ENCODE measurements around the gene PINLYP. TPM values are rescaled to one million over a fixed set of nuclear protein-coding genes. Genes with fewer than 3 reads are reported as not detected.
A peak's percentile ranks its signal among the peaks of the same experiment; 100 is the strongest.
"Not testable (repeated sequence)": the region's sequence is repeated elsewhere in the genome, so short reads cannot be mapped to it uniquely, and the experiment has no call there.

PINLYP gene
- polyA plus RNA-seq, 1 donor = 16.4 TPM

- no peaks in the 10 kb centered on the region for H3K27me3 ChIP-seq (ENCODE audit: control insufficient read depth, insufficient read depth, low read length)
- H3K9me3 ChIP-seq (ENCODE audit: control insufficient read depth, low read depth, low read length) = no peaks in the 10 kb centered on the region
- DNase-seq = no peak
- WGBS (ENCODE audit: insufficient coverage, low lambda C conversion rate) = no CpG with 5 or more reads among the region's 17 CpGs
- H3K4me1 ChIP-seq (ENCODE audit: control insufficient read depth, insufficient read depth, low read length) = peaks cover 4% of the 10 kb centered on the region
- H3K27ac ChIP-seq (ENCODE audit: low read length) = peak overlapping the region; percentile 15
- H3K4me3 ChIP-seq (ENCODE audit: low read length) = peak overlapping the region; percentile 59
- peaks cover 9% of the 10 kb centered on the region for H3K36me3 ChIP-seq (ENCODE audit: control insufficient read depth, insufficient read depth, low read length)
These were observed 41.2 kb upstream of the PINLYP start for GRCh38 chr19:43534305-43534815.

DNA sequence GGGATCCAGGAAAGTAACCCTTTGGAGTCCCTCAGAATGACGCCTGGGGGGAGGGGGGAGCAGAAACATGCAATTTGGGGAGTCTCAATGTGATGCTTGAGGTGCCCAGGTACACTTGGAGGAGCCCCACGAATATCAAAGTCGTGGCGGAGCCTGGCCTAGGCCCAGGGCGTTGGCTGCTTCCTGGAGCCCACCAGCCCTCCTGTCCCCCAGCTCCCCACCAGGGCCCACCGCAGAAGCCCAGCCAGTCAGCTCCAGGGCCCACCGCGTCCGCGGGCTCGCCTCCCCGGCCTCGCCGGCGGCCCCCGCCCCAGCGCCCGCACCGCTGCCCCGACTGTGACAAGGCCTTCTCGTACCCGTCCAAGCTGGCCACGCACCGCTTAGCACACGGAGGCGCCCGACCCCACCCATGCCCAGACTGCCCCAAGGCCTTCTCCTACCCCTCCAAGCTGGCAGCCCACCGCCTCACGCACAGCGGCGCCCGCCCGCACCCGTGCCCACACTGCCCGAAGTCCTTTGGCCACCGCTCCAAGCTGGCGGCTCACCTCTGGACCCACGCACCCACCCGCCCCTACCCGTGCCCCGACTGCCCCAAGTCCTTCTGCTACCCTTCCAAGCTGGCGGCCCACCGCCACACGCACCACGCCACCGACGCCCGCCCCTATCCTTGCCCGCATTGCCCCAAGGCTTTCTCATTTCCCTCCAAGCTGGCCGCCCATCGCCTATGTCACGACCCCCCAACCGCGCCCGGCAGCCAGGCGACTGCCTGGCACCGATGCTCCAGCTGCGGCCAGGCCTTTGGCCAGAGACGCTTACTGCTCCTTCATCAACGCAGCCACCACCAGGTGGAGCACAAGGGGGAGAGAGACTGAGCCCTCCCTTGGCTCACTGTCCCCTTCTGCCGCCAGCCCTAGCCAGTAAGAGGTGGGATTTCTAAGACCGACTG, 40.5 kb upstream of the PINLYP start:
- H3K36me3 ChIP-seq (ENCODE audit: control insufficient read depth, insufficient read depth, low read length) = peaks cover 11% of the 10 kb centered on the region
- WGBS (ENCODE audit: insufficient coverage, low lambda C conversion rate) = no CpG with 5 or more reads among the region's 62 CpGs
- H3K9me3 ChIP-seq (ENCODE audit: control insufficient read depth, low read depth, low read length) = no peaks in the 10 kb centered on the region
- peaks cover 4% of the 10 kb centered on the region for H3K4me1 ChIP-seq (ENCODE audit: control insufficient read depth, insufficient read depth, low read length)
- no peak overlapping the region for H3K27ac ChIP-seq (ENCODE audit: low read length)
- no peaks in the 10 kb centered on the region for H3K27me3 ChIP-seq (ENCODE audit: control insufficient read depth, insufficient read depth, low read length)
- peak; percentile 42 to 59 for DNase-seq
- no peak overlapping the region for H3K4me3 ChIP-seq (ENCODE audit: low read length)

- H3K27me3 ChIP-seq (ENCODE audit: control insufficient read depth, insufficient read depth, low read length) = no peaks in the 10 kb centered on the region
- no peaks in the 10 kb centered on the region for H3K9me3 ChIP-seq (ENCODE audit: control insufficient read depth, low read depth, low read length)
- no peak overlapping the region for H3K27ac ChIP-seq (ENCODE audit: low read length)
- H3K4me3 ChIP-seq (ENCODE audit: low read length) = no peak overlapping the region
- H3K36me3 ChIP-seq (ENCODE audit: control insufficient read depth, insufficient read depth, low read length) = peaks cover 39% of the 10 kb centered on the region
- no peak for DNase-seq
- H3K4me1 ChIP-seq (ENCODE audit: control insufficient read depth, insufficient read depth, low read length) = peaks cover 4% of the 10 kb centered on the region
These were observed 36.7 kb upstream of the PINLYP start for GRCh38 chr19:43538922-43539321.

DNA sequence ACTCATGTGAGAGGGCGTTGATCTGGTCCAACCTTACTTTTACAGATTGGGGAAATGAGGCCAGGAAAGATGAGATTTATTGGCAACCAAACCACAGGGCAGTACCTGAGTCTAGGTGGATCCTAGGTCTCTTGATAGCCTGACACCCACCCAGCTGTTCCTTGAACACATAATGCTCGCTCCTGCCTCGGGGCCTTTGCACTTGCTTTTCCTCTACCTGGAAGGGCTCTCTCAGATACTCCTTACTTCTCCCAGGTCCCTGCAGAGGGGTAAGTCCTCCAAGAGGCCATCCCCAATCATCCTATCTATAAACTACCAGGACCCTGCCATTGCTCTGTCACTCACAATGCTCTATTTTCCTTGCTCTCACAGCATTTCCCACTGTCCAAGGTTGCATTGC, 35.2 kb upstream of the PINLYP start:
- Histone ChIP-seq H3K27me3 (ENCODE audit: control insufficient read depth, insufficient read depth, low read length) (no peaks in the 10 kb centered on the region), H3K4me3 (ENCODE audit: low read length) (no peak overlapping the region), H3K9me3 (ENCODE audit: control insufficient read depth, low read depth, low read length) (no peaks in the 10 kb centered on the region), H3K4me1 (ENCODE audit: control insufficient read depth, insufficient read depth, low read length) (no peaks in the 10 kb centered on the region), H3K27ac (ENCODE audit: low read length) (no peak overlapping the region), H3K36me3 (ENCODE audit: control insufficient read depth, insufficient read depth, low read length) (peaks cover 50% of the 10 kb centered on the region)
- DNase-seq = no peak
- WGBS (ENCODE audit: insufficient coverage, low lambda C conversion rate) = no CpG with 5 or more reads among the region's 3 CpGs

DNA sequence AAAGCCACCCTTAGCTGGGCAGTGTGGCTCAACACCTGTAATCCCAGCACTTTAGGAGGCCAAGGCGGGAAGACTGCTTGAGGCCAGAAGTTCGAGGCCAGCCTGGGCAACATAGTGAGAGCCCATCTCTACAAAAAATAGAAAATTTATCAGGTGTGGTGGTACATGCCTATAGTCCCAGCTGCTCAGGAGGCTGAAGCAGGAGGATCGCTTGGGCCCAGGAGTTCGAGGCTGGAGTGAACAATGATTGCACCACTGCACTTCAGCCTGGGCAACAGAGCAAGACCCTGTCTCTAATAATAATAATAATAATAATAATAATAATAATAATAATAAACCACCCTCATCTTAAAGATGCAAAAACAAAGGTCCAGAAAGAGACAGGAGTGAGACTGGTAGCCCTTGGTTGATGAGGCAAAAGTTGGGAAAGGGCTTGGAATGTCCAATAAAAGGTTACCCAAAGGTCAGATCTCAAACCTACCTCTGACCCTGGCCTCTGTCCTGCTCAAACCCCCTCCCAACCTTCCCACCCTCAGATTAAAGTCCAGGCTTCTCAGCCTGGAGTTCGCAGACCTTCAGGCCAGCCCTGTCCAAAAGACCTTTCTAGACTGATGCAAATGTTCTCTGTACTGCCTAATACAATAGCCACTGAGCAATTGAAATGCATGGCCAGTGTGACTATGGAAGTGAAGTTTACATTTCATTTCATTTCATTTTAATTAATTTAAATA, 33.5 kb upstream of the PINLYP start:
- no peak overlapping the region for H3K27ac ChIP-seq (ENCODE audit: low read length)
- no peaks in the 10 kb centered on the region for H3K4me1 ChIP-seq (ENCODE audit: control insufficient read depth, insufficient read depth, low read length)
- H3K4me3 ChIP-seq (ENCODE audit: low read length) = no peak overlapping the region
- peaks cover 58% of the 10 kb centered on the region for H3K36me3 ChIP-seq (ENCODE audit: control insufficient read depth, insufficient read depth, low read length)
- no peaks in the 10 kb centered on the region for H3K9me3 ChIP-seq (ENCODE audit: control insufficient read depth, low read depth, low read length)
- H3K27me3 ChIP-seq (ENCODE audit: control insufficient read depth, insufficient read depth, low read length) = no peaks in the 10 kb centered on the region
- no peak for DNase-seq
- no CpG with 5 or more reads among the region's 5 CpGs for WGBS (ENCODE audit: insufficient coverage, low lambda C conversion rate)

DNA sequence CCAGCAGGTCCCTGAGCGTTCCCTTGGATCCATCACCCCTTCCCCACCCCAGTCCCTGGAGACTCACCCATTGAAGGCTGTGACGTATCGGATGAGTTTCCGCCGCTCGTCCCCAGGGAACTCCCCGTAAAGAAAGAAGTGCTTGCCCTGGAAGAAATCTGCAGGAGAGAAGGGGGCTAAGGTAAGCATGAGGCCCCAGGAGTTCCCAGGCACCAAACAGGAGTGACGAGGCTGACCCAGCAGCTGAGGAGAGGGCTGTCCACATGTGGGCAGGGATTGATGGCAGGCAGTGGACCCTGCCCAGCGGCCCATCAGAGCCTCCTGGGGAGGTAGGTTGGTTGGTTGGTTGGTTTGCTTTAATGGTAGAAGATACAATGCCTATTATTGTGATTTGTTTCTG, 31.5 kb upstream of the PINLYP start:
- no peak for DNase-seq
- no CpG with 5 or more reads among the region's 9 CpGs for WGBS (ENCODE audit: insufficient coverage, low lambda C conversion rate)
- Histone ChIP-seq H3K9me3 (ENCODE audit: control insufficient read depth, low read depth, low read length) (no peaks in the 10 kb centered on the region), H3K27me3 (ENCODE audit: control insufficient read depth, insufficient read depth, low read length) (no peaks in the 10 kb centered on the region), H3K4me1 (ENCODE audit: control insufficient read depth, insufficient read depth, low read length) (no peaks in the 10 kb centered on the region), H3K27ac (ENCODE audit: low read length) (no peak overlapping the region), H3K4me3 (ENCODE audit: low read length) (no peak overlapping the region), H3K36me3 (ENCODE audit: control insufficient read depth, insufficient read depth, low read length) (peaks cover 51% of the 10 kb centered on the region)

DNA sequence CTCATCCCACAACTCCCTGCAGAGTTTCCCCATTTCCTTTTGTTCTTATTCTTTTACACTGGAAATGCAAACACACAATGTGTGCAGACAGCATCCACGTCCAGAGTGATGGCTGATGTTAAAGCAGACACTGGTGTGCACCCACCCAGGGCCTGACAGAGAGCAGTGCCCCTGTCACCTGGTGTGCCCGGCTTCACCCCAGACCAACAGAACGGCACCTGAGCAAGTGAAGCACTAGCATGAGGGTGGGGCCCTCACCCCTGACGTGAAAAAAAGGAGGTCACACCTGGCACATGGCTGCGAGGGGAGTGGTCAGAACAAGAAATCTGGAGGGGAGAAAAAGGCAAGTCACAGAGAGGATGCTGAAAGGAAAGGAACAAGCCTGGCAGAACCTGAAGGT, 30.3 kb upstream of the PINLYP start:
- no peaks in the 10 kb centered on the region for H3K9me3 ChIP-seq (ENCODE audit: control insufficient read depth, low read depth, low read length)
- no peak overlapping the region for H3K27ac ChIP-seq (ENCODE audit: low read length)
- WGBS (ENCODE audit: insufficient coverage, low lambda C conversion rate) = 80% methylated on average over 1 of the region's 5 CpGs
- DNase-seq = no peak
- no peaks in the 10 kb centered on the region for H3K4me1 ChIP-seq (ENCODE audit: control insufficient read depth, insufficient read depth, low read length)
- no peaks in the 10 kb centered on the region for H3K27me3 ChIP-seq (ENCODE audit: control insufficient read depth, insufficient read depth, low read length)
- H3K36me3 ChIP-seq (ENCODE audit: control insufficient read depth, insufficient read depth, low read length) = peaks cover 53% of the 10 kb centered on the region
- no peak overlapping the region for H3K4me3 ChIP-seq (ENCODE audit: low read length)

DNA sequence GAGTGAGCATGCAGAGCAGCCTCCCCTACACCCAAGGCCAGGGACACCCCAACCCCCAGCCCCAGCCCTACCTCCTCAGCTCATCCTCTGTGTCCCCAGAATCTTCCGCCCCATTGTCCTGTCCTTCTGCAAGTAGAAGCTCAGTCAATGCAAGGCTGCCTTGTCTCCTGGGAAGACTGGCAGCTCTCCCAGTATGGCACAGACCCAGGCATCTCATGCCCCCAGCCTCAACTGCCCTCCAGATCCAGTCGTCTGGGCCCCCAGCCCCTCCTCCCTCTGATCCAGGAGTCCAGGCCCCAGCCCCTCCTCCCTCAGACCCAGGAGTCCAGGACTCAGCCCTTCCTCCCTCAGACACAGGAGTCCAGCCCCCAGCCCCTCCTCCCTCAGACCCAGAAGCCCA, 29.6 kb upstream of the PINLYP start:
- Histone ChIP-seq H3K36me3 (ENCODE audit: control insufficient read depth, insufficient read depth, low read length) (peaks cover 55% of the 10 kb centered on the region), H3K4me1 (ENCODE audit: control insufficient read depth, insufficient read depth, low read length) (no peaks in the 10 kb centered on the region), H3K4me3 (ENCODE audit: low read length) (no peak overlapping the region), H3K27me3 (ENCODE audit: control insufficient read depth, insufficient read depth, low read length) (no peaks in the 10 kb centered on the region), H3K9me3 (ENCODE audit: control insufficient read depth, low read depth, low read length) (no peaks in the 10 kb centered on the region), H3K27ac (ENCODE audit: low read length) (no peak overlapping the region)
- WGBS (ENCODE audit: insufficient coverage, low lambda C conversion rate) = no CpG with 5 or more reads among the region's 2 CpGs
- DNase-seq = no peak

DNA sequence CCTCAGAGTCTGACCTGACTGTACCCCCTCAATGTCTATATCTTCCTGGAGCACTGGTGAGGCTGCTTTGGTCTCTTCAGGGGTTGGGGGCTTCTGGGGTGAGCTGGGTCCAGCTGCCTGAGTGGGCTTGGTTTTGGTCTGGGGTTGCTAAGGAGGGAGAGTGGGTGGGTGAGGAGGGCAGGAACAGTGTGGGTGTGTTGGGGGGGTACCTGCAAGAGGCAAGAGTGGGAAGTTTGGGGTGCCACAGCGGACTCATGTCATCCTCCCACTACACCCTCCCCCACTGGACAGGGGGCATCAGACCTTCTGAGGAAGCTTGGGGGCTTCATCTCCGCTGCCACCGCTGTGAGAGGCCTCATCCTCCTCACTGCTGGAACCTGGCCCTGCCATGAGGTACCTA, 29.0 kb upstream of the PINLYP start:
- H3K36me3 ChIP-seq (ENCODE audit: control insufficient read depth, insufficient read depth, low read length) = peaks cover 57% of the 10 kb centered on the region
- DNase-seq = no peak
- H3K27me3 ChIP-seq (ENCODE audit: control insufficient read depth, insufficient read depth, low read length) = no peaks in the 10 kb centered on the region
- H3K4me3 ChIP-seq (ENCODE audit: low read length) = no peak overlapping the region
- no peaks in the 10 kb centered on the region for H3K9me3 ChIP-seq (ENCODE audit: control insufficient read depth, low read depth, low read length)
- H3K4me1 ChIP-seq (ENCODE audit: control insufficient read depth, insufficient read depth, low read length) = no peaks in the 10 kb centered on the region
- H3K27ac ChIP-seq (ENCODE audit: low read length) = no peak overlapping the region
- no CpG with 5 or more reads among the region's 3 CpGs for WGBS (ENCODE audit: insufficient coverage, low lambda C conversion rate)

GRCh38 chr19:43547926-43548325, 27.7 kb upstream of the PINLYP start:
- H3K4me3 ChIP-seq (ENCODE audit: low read length); DNase-seq; H3K27ac ChIP-seq (ENCODE audit: low read length); H3K27me3 ChIP-seq (ENCODE audit: control insufficient read depth, insufficient read depth, low read length); H3K9me3 ChIP-seq (ENCODE audit: control insufficient read depth, low read depth, low read length); H3K4me1 ChIP-seq (ENCODE audit: control insufficient read depth, insufficient read depth, low read length): not testable (repeated sequence)
- H3K36me3 ChIP-seq (ENCODE audit: control insufficient read depth, insufficient read depth, low read length) = peaks cover 56% of the 10 kb centered on the region
- no CpG with 5 or more reads among the region's 24 CpGs for WGBS (ENCODE audit: insufficient coverage, low lambda C conversion rate)

Measured in large intestine (tissue), 3 donors.